GM06990 (cell line): Measurements from ENCODE around the gene ZDHHC14.

Experiments
- DNase-seq: peaks from one replicate; pipeline ENCODE4 v3.0.0-alpha.2; 2011; ENCODE audit not compliant: insufficient read length; ENCODE audit errors: extremely low read depth
- H3K27me3 ChIP-seq: replicated peaks from 2 replicates; pipeline ENCODE4 v1.6.0; 2011; ENCODE audit warnings: low read length; ENCODE audit not compliant: control insufficient read depth, insufficient read depth
- H3K36me3 ChIP-seq: 2 replicates; pipeline ENCODE4 v1.5.1; 2011; ENCODE audit warnings: low read length; ENCODE audit not compliant: control insufficient read depth, insufficient read depth
- H3K4me3 ChIP-seq: replicated peaks from 2 replicates; pipeline ENCODE4 v1.5.1; 2011; ENCODE audit warnings: low read depth, mild to moderate bottlenecking, control low read depth, low read length
- CTCF ChIP-seq: IDR thresholded peaks from 2 replicates; pipeline ENCODE4 v1.5.1; 2011; ENCODE audit warnings: low read length, control low read depth, mild to moderate bottlenecking, inconsistent platforms; ENCODE audit not compliant: insufficient read depth, poor library complexity, severe bottlenecking

ZDHHC14 gene

GRCh38 chr6:157493576-157493975 is 112.6 kb downstream of the ZDHHC14 start:
- TF ChIP-seq CTCF: no peak
- no peaks in the 10 kb centered on the region for H3K36me3 ChIP-seq
- no peak overlapping the region for H3K4me3 ChIP-seq
- DNase-seq: no peak
- no peaks in the 10 kb centered on the region for H3K27me3 ChIP-seq

DNA sequence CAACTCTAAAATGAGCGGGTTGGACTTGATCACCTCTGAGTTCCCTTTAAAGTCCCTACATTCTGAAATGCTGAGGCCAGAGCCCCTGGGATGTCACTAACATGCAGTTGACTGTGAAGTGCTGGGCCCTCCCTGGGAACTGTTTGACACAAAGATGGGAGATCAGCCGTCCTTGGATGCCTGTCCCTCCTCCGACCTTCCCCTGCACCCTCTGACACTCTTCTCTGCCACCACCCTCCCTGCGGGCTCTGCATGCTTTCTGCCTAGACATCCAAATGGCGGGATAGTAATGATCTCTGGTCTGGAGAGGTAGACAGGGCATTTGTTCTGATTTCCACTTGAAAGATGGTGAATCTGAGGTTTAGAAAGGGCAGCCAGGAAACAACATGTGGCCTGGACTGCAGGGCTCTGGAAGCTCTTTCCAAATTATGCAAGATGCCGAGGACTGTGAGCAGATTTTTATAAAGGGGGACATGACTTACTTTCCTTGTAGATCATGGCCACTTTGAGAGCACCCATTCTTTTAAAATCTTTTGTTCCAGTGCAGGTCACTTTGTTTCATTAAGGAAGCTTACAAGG is 113.2 kb downstream of the ZDHHC14 start:
- TF ChIP-seq CTCF: no peak
- Histone ChIP-seq H3K36me3 (no peaks in the 10 kb centered on the region), H3K27me3 (no peaks in the 10 kb centered on the region), H3K4me3 (no peak overlapping the region)
- no peak for DNase-seq

GRCh38 chr6:157496534-157497095 is 115.6 kb downstream of the ZDHHC14 start:
- no peak for TF ChIP-seq CTCF
- H3K36me3 ChIP-seq: no peaks in the 10 kb centered on the region
- no peak overlapping the region for H3K4me3 ChIP-seq
- no peaks in the 10 kb centered on the region for H3K27me3 ChIP-seq
- DNase-seq: no peak

DNA sequence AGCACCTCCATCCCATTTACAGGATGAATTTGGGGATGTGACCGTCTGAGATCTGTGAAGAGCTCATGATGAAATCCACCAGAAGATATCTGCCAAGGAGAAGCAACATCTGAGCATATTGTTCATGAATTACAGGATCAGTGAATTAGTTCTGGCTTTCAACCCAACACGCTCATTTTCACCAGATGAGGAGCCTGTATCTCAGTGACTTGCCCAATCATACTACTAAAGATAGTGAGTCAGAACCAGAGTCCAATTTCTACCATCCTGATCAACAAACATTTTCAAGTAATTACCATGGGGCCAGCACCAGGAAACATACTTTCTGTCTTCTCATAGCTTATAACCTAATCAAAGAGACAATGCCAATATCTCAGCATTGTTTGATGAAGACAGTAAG is 116.6 kb downstream of the ZDHHC14 start:
- H3K36me3 ChIP-seq: no peaks in the 10 kb centered on the region
- DNase-seq: no peak
- TF ChIP-seq CTCF: no peak

DNA sequence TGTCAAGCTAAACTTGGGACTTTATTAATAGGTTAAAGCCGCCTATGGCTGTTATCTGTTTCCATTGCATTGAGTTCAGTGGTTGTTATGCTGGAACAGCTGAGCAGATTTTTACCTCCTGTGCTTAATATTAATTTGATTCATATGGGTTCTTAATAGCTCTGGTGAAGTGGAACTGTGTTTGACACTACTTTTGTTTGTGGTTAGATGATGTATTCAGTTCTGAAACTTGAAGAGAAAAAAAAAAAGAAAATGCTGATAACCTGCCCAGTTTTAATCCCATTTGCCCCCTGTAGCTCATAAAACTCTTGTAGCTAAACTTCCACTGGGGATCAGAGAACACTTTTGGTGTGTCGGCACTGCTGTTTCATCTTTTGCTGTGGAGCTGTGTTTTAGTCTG is 117.8 kb downstream of the ZDHHC14 start:
- Histone ChIP-seq H3K4me3 (no peak overlapping the region), H3K27me3 (no peaks in the 10 kb centered on the region), H3K36me3 (no peaks in the 10 kb centered on the region)
- DNase-seq: no peak
- no peak for TF ChIP-seq CTCF

More for the DNA sequence above, 116.6 kb downstream of the ZDHHC14 start:
- no peak overlapping the region for H3K4me3 ChIP-seq
- H3K27me3 ChIP-seq: no peaks in the 10 kb centered on the region

GRCh38 chr6:157500022-157500421 is 119.0 kb downstream of the ZDHHC14 start:
- no peak for DNase-seq
- Histone ChIP-seq H3K36me3 (no peaks in the 10 kb centered on the region), H3K27me3 (no peaks in the 10 kb centered on the region), H3K4me3 (no peak overlapping the region)
- TF ChIP-seq CTCF: no peak
